Measurements from ENCODE around the gene ORC6. TPM values are rescaled to one million over a fixed set of nuclear protein-coding genes. Genes with fewer than 3 reads are reported as not detected.

Gene ORC6
- total and polyA plus RNA-seq, 2 donors (not counting 1 experiment from before 2014, with no cell fraction given): 5.0 to 9.5 TPM

- no peak for DNase-seq (ENCODE audit: low read depth in 2 of 2)
- H3K27me3 ChIP-seq (ENCODE audit: control insufficient read depth, insufficient read depth, low read length): no peaks in the 10 kb centered on the region
- no peaks in the 10 kb centered on the region for H3K9me3 ChIP-seq (ENCODE audit: control insufficient read depth, insufficient read depth, low read depth, low read length)
- no peak overlapping the region for H3K9ac ChIP-seq (ENCODE audit: insufficient read depth, low read length)
- no peaks in the 10 kb centered on the region for H3K79me2 ChIP-seq (ENCODE audit: control insufficient read depth, insufficient read depth, low read length)
- H4K20me1 ChIP-seq (ENCODE audit: control insufficient read depth, extremely low read depth, insufficient read depth, low read length): no peaks in the 10 kb centered on the region
- no peak overlapping the region for H2AFZ ChIP-seq (ENCODE audit: low read length)
- H3K4me1 ChIP-seq (ENCODE audit: control insufficient read depth, extremely low read depth, insufficient read depth, low read length): no peaks in the 10 kb centered on the region
- H3K27ac ChIP-seq (ENCODE audit: insufficient read depth, low read length): no peak overlapping the region
- TF ChIP-seq EZH2 (IDR thresholded peaks at IDR 0.05; ENCODE audit: low read length, missing control alignments) (no peak), CTCF (conservative IDR thresholded peaks at IDR 0.05 in 1 of 2, IDR thresholded peaks at IDR 0.05 in 1 of 2; ENCODE audit: low read depth in 1 of 2, low read length in 2 of 2) (no peak)
- no peak overlapping the region for H3K4me3 ChIP-seq (replicated peaks in 1 of 4; ENCODE audit: control extremely low read depth in 1 of 4, insufficient read depth in 1 of 4, low read depth in 3 of 4, low read length in 4 of 4)
- no peaks in the 10 kb centered on the region for H3K36me3 ChIP-seq (ENCODE audit: control insufficient read depth, insufficient read depth, low read length)
- no peak overlapping the region for H3K4me2 ChIP-seq (ENCODE audit: extremely low read depth, insufficient read depth, low read length)
Measured at GRCh38 chr16:46729326-46729995, 40.0 kb downstream of the ORC6 start.

- Histone ChIP-seq H3K79me2 (ENCODE audit: control insufficient read depth, insufficient read depth, low read length) (no peaks in the 10 kb centered on the region), H3K4me1 (ENCODE audit: control insufficient read depth, extremely low read depth, insufficient read depth, low read length) (no peaks in the 10 kb centered on the region), H3K9ac (ENCODE audit: insufficient read depth, low read length) (no peak overlapping the region), H2AFZ (ENCODE audit: low read length) (no peak overlapping the region), H3K27ac (ENCODE audit: insufficient read depth, low read length) (no peak overlapping the region), H4K20me1 (ENCODE audit: control insufficient read depth, extremely low read depth, insufficient read depth, low read length) (no peaks in the 10 kb centered on the region), H3K4me2 (ENCODE audit: extremely low read depth, insufficient read depth, low read length) (no peak overlapping the region), H3K27me3 (ENCODE audit: control insufficient read depth, insufficient read depth, low read length) (no peaks in the 10 kb centered on the region), H3K4me3 (replicated peaks in 1 of 4; ENCODE audit: control extremely low read depth in 1 of 4, insufficient read depth in 1 of 4, low read depth in 3 of 4, low read length in 4 of 4) (no peak overlapping the region), H3K9me3 (ENCODE audit: control insufficient read depth, insufficient read depth, low read depth, low read length) (no peaks in the 10 kb centered on the region), H3K36me3 (ENCODE audit: control insufficient read depth, insufficient read depth, low read length) (no peaks in the 10 kb centered on the region)
- TF ChIP-seq EZH2 (IDR thresholded peaks at IDR 0.05; ENCODE audit: low read length, missing control alignments) (no peak), CTCF (conservative IDR thresholded peaks at IDR 0.05 in 1 of 2, IDR thresholded peaks at IDR 0.05 in 1 of 2; ENCODE audit: low read depth in 1 of 2, low read length in 2 of 2) (no peak)
- DNase-seq (ENCODE audit: low read depth in 2 of 2): no peak
Measured at GRCh38 chr16:46730126-46730525, 40.7 kb downstream of the ORC6 start.

GRCh38 chr16:46730801-46731690 is 41.6 kb downstream of the ORC6 start:
- Histone ChIP-seq H2AFZ (ENCODE audit: low read length) (no peak overlapping the region), H3K27me3 (ENCODE audit: control insufficient read depth, insufficient read depth, low read length) (no peaks in the 10 kb centered on the region), H3K4me1 (ENCODE audit: control insufficient read depth, extremely low read depth, insufficient read depth, low read length) (no peaks in the 10 kb centered on the region), H3K36me3 (ENCODE audit: control insufficient read depth, insufficient read depth, low read length) (no peaks in the 10 kb centered on the region), H3K79me2 (ENCODE audit: control insufficient read depth, insufficient read depth, low read length) (no peaks in the 10 kb centered on the region), H3K27ac (ENCODE audit: insufficient read depth, low read length) (no peak overlapping the region), H4K20me1 (ENCODE audit: control insufficient read depth, extremely low read depth, insufficient read depth, low read length) (no peaks in the 10 kb centered on the region), H3K9me3 (ENCODE audit: control insufficient read depth, insufficient read depth, low read depth, low read length) (no peaks in the 10 kb centered on the region), H3K4me3 (replicated peaks in 1 of 4; ENCODE audit: control extremely low read depth in 1 of 4, insufficient read depth in 1 of 4, low read depth in 3 of 4, low read length in 4 of 4) (no peak overlapping the region), H3K4me2 (ENCODE audit: extremely low read depth, insufficient read depth, low read length) (no peak overlapping the region), H3K9ac (ENCODE audit: insufficient read depth, low read length) (no peak overlapping the region)
- TF ChIP-seq EZH2 (IDR thresholded peaks at IDR 0.05; ENCODE audit: low read length, missing control alignments) (no peak), CTCF (conservative IDR thresholded peaks at IDR 0.05 in 1 of 2, IDR thresholded peaks at IDR 0.05 in 1 of 2; ENCODE audit: low read depth in 1 of 2, low read length in 2 of 2) (no peak)
- no peak for DNase-seq (ENCODE audit: low read depth in 2 of 2)

All from fibroblast of lung (primary cell).